ENCODE data around the gene HABP2.

GRCh38 chr10:113506476-113506875 lies 46.4 kb upstream of the HABP2 start:
- no peak for TF ChIP-seq EGR1 (IDR thresholded peaks at IDR 0.05; ENCODE audit: low read depth in 2 of 2)
- no peak for TF ChIP-seq ATF3 (IDR thresholded peaks at IDR 0.05)
- TF ChIP-seq CTCF (IDR thresholded peaks at IDR 0.05; ENCODE audit: low read depth, low read length, missing input control) = no peak
- no peak for TF ChIP-seq RAD21 (IDR thresholded peaks at IDR 0.05)
